ENCODE results near the gene SUCO.

Gene SUCO

GRCh38 chr1:172602706-172603105, 69.8 kb downstream of the SUCO start:
- H3K23ac ChIP-seq (ENCODE audit: low read length), result no peak overlapping the region
- no peak overlapping the region for H4K91ac ChIP-seq (ENCODE audit: low read depth, low read length)
- no peak overlapping the region for H2BK120ac ChIP-seq (ENCODE audit: insufficient read depth, low read length, poor library complexity)
- no peak overlapping the region for H4K8ac ChIP-seq (ENCODE audit: low read depth, low read length)
- H3K9me3 ChIP-seq (ENCODE audit: insufficient read depth, low read depth, low read length), result no peaks in the 10 kb centered on the region
- no peak overlapping the region for H3K4me3 ChIP-seq (ENCODE audit: low read depth, low read length)
- no peaks in the 10 kb centered on the region for H3K79me2 ChIP-seq (ENCODE audit: control insufficient read depth, insufficient read depth, low read length, poor library complexity)
- H3K18ac ChIP-seq (ENCODE audit: low read length), result no peak overlapping the region
- no peak overlapping the region for H2AK5ac ChIP-seq (ENCODE audit: low read length)
- H3K14ac ChIP-seq (ENCODE audit: low read length), result no peak overlapping the region
- H3K79me1 ChIP-seq (ENCODE audit: low read length), result no peaks in the 10 kb centered on the region
- DNase-seq, result no peak
- H3K27ac ChIP-seq (ENCODE audit: low read depth, low read length), result no peak overlapping the region
- no peak overlapping the region for H4K12ac ChIP-seq (ENCODE audit: low read depth, low read length)
- H2AFZ ChIP-seq (ENCODE audit: insufficient read depth, low read length, poor library complexity), result no peak overlapping the region
- H3K4ac ChIP-seq (ENCODE audit: low read depth, low read length), result no peak overlapping the region
- no peak overlapping the region for H2BK5ac ChIP-seq (ENCODE audit: low read depth, low read length, poor library complexity)
- no peak overlapping the region for H3K9ac ChIP-seq (ENCODE audit: low read length)
- H3K27me3 ChIP-seq (ENCODE audit: insufficient read depth, low read length), result no peaks in the 10 kb centered on the region
- H3K4me1 ChIP-seq (ENCODE audit: control insufficient read depth in 1 of 2, insufficient read depth in 2 of 2, low read length in 2 of 2), result peaks cover 3 to 6% of the 10 kb centered on the region in 2 experiments
- no peak overlapping the region for H2BK12ac ChIP-seq (ENCODE audit: low read length)
- H3K4me2 ChIP-seq (ENCODE audit: low read length), result no peak overlapping the region
- H3K36me3 ChIP-seq (ENCODE audit: control insufficient read depth in 1 of 2, insufficient read depth in 2 of 2, low read length in 2 of 2), result peaks cover 7% of the 10 kb centered on the region in 2 experiments

GRCh38 chr1:172603816-172604215, 70.9 kb downstream of the SUCO start:
- no peak overlapping the region for H2AFZ ChIP-seq (ENCODE audit: insufficient read depth, low read length, poor library complexity)
- WGBS (ENCODE audit: extremely low coverage, insufficient coverage, insufficient read length), result no CpG with 5 or more reads among the region's 4 CpGs
- no peaks in the 10 kb centered on the region for H3K9me3 ChIP-seq (ENCODE audit: insufficient read depth, low read depth, low read length)
- H4K12ac ChIP-seq (ENCODE audit: low read depth, low read length), result no peak overlapping the region
- H3K14ac ChIP-seq (ENCODE audit: low read length), result no peak overlapping the region
- H3K4me2 ChIP-seq (ENCODE audit: low read length), result no peak overlapping the region
- H3K4ac ChIP-seq (ENCODE audit: low read depth, low read length), result no peak overlapping the region
- H3K27ac ChIP-seq (ENCODE audit: low read depth, low read length), result no peak overlapping the region
- no peak overlapping the region for H3K23ac ChIP-seq (ENCODE audit: low read length)
- no peak overlapping the region for H4K8ac ChIP-seq (ENCODE audit: low read depth, low read length)
- DNase-seq, result no peak
- H3K9ac ChIP-seq (ENCODE audit: low read length), result no peak overlapping the region
- H2AK5ac ChIP-seq (ENCODE audit: low read length), result no peak overlapping the region
- H3K27me3 ChIP-seq (ENCODE audit: insufficient read depth, low read length), result no peaks in the 10 kb centered on the region
- H3K79me2 ChIP-seq (ENCODE audit: control insufficient read depth, insufficient read depth, low read length, poor library complexity), result no peaks in the 10 kb centered on the region
- no peak overlapping the region for H2BK5ac ChIP-seq (ENCODE audit: low read depth, low read length, poor library complexity)
- H3K79me1 ChIP-seq (ENCODE audit: low read length), result no peaks in the 10 kb centered on the region
- no peak overlapping the region for H3K4me3 ChIP-seq (ENCODE audit: low read depth, low read length)
- H3K36me3 ChIP-seq (ENCODE audit: control insufficient read depth in 1 of 2, insufficient read depth in 2 of 2, low read length in 2 of 2), result peaks cover 7 to 8% of the 10 kb centered on the region in 2 experiments
- H2BK120ac ChIP-seq (ENCODE audit: insufficient read depth, low read length, poor library complexity), result no peak overlapping the region
- H3K4me1 ChIP-seq (ENCODE audit: control insufficient read depth in 1 of 2, insufficient read depth in 2 of 2, low read length in 2 of 2), result peaks cover 3 to 6% of the 10 kb centered on the region in 2 experiments
- H2BK12ac ChIP-seq (ENCODE audit: low read length), result no peak overlapping the region
- no peak overlapping the region for H3K18ac ChIP-seq (ENCODE audit: low read length)
- no peak overlapping the region for H4K91ac ChIP-seq (ENCODE audit: low read depth, low read length)

- H3K23ac ChIP-seq (ENCODE audit: low read length), result no peak overlapping the region
- H3K4me2 ChIP-seq (ENCODE audit: low read length), result no peak overlapping the region
- H3K4ac ChIP-seq (ENCODE audit: low read depth, low read length), result no peak overlapping the region
- no peak overlapping the region for H3K9ac ChIP-seq (ENCODE audit: low read length)
- H2BK12ac ChIP-seq (ENCODE audit: low read length), result no peak overlapping the region
- no peak overlapping the region for H4K8ac ChIP-seq (ENCODE audit: low read depth, low read length)
- H2BK5ac ChIP-seq (ENCODE audit: low read depth, low read length, poor library complexity), result no peak overlapping the region
- H3K18ac ChIP-seq (ENCODE audit: low read length), result no peak overlapping the region
- no peak overlapping the region for H2AFZ ChIP-seq (ENCODE audit: insufficient read depth, low read length, poor library complexity)
- no peak overlapping the region for H2BK120ac ChIP-seq (ENCODE audit: insufficient read depth, low read length, poor library complexity)
- no peak overlapping the region for H3K4me3 ChIP-seq (ENCODE audit: low read depth, low read length)
- H4K91ac ChIP-seq (ENCODE audit: low read depth, low read length), result no peak overlapping the region
- peaks cover 4 to 14% of the 10 kb centered on the region in 2 experiments for H3K36me3 ChIP-seq (ENCODE audit: control insufficient read depth in 1 of 2, insufficient read depth in 2 of 2, low read length in 2 of 2)
- H3K79me1 ChIP-seq (ENCODE audit: low read length), result no peaks in the 10 kb centered on the region
- no peak overlapping the region for H3K14ac ChIP-seq (ENCODE audit: low read length)
- H3K4me1 ChIP-seq (ENCODE audit: control insufficient read depth in 1 of 2, insufficient read depth in 2 of 2, low read length in 2 of 2), result peaks cover 3 to 5% of the 10 kb centered on the region in 2 experiments
- no peaks in the 10 kb centered on the region for H3K79me2 ChIP-seq (ENCODE audit: control insufficient read depth, insufficient read depth, low read length, poor library complexity)
- no peaks in the 10 kb centered on the region for H3K27me3 ChIP-seq (ENCODE audit: insufficient read depth, low read length)
- no CpG with 5 or more reads among the region's 2 CpGs for WGBS (ENCODE audit: extremely low coverage, insufficient coverage, insufficient read length)
- H4K12ac ChIP-seq (ENCODE audit: low read depth, low read length), result no peak overlapping the region
- H3K27ac ChIP-seq (ENCODE audit: low read depth, low read length), result no peak overlapping the region
- no peak overlapping the region for H2AK5ac ChIP-seq (ENCODE audit: low read length)
- no peak for DNase-seq
- H3K9me3 ChIP-seq (ENCODE audit: insufficient read depth, low read depth, low read length), result no peaks in the 10 kb centered on the region
Observed at GRCh38 chr1:172605641-172606040, 72.7 kb downstream of the SUCO start.

- H4K12ac ChIP-seq (ENCODE audit: low read depth, low read length), result no peak overlapping the region
- no peak overlapping the region for H3K23ac ChIP-seq (ENCODE audit: low read length)
- no peak overlapping the region for H3K14ac ChIP-seq (ENCODE audit: low read length)
- H3K36me3 ChIP-seq (ENCODE audit: control insufficient read depth in 1 of 2, insufficient read depth in 2 of 2, low read length in 2 of 2), result peaks cover 0 to 12% of the 10 kb centered on the region in 2 experiments
- H4K8ac ChIP-seq (ENCODE audit: low read depth, low read length), result no peak overlapping the region
- no peak overlapping the region for H3K9ac ChIP-seq (ENCODE audit: low read length)
- no peak overlapping the region for H2BK120ac ChIP-seq (ENCODE audit: insufficient read depth, low read length, poor library complexity)
- H3K4me2 ChIP-seq (ENCODE audit: low read length), result peak overlapping the region; percentile 30
- H4K91ac ChIP-seq (ENCODE audit: low read depth, low read length), result no peak overlapping the region
- H3K4ac ChIP-seq (ENCODE audit: low read depth, low read length), result no peak overlapping the region
- no peak overlapping the region for H2BK5ac ChIP-seq (ENCODE audit: low read depth, low read length, poor library complexity)
- no peak overlapping the region for H3K18ac ChIP-seq (ENCODE audit: low read length)
- no peaks in the 10 kb centered on the region for H3K79me1 ChIP-seq (ENCODE audit: low read length)
- no peaks in the 10 kb centered on the region for H3K4me1 ChIP-seq (ENCODE audit: control insufficient read depth in 1 of 2, insufficient read depth in 2 of 2, low read length in 2 of 2)
- no peak overlapping the region for H3K4me3 ChIP-seq (ENCODE audit: low read depth, low read length)
- no peaks in the 10 kb centered on the region for H3K27me3 ChIP-seq (ENCODE audit: insufficient read depth, low read length)
- no peaks in the 10 kb centered on the region for H3K9me3 ChIP-seq (ENCODE audit: insufficient read depth, low read depth, low read length)
- H2AK5ac ChIP-seq (ENCODE audit: low read length), result no peak overlapping the region
- H3K79me2 ChIP-seq (ENCODE audit: control insufficient read depth, insufficient read depth, low read length, poor library complexity), result no peaks in the 10 kb centered on the region
- peak overlapping the region; percentile 34 for H3K27ac ChIP-seq (ENCODE audit: low read depth, low read length)
- DNase-seq, result peak in 1 of 2 donors; percentile 51
- no peak overlapping the region for H2AFZ ChIP-seq (ENCODE audit: insufficient read depth, low read length, poor library complexity)
- H2BK12ac ChIP-seq (ENCODE audit: low read length), result no peak overlapping the region
Observed at GRCh38 chr1:172607145-172607544, 74.2 kb downstream of the SUCO start.

Measured in trophoblast cell (in vitro differentiated cells and primary cell).